Lower leg skin (tissue), 4 donors: ENCODE results near the gene PDK1. TPM values are rescaled to one million over a fixed set of nuclear protein-coding genes. Genes with fewer than 3 reads are reported as not detected.
"Not testable (repeated sequence)": the region's sequence is repeated elsewhere in the genome, so short reads cannot be mapped to it uniquely, and the experiment has no call there.

ENCODE experiments used
- DNase-seq, 2 donors: peaks; one replicate each; pipeline ENCODE4 v3.0.0-alpha.2; 2019; ENCODE audit warnings: low spot score in 2 of 2
- H3K4me3 ChIP-seq: fragments of 200-600 bp; sonication (generic); 2 replicates; pipeline ENCODE4 v1.5.1; 2017; ENCODE audit warnings: mild to moderate bottlenecking, low read depth; ENCODE audit not compliant: poor library complexity, severe bottlenecking
- POLR2A ChIP-seq, 2 donors: fragments of 450-650 bp; IDR thresholded peaks; one replicate each; pipeline ENCODE4 v1.6.1; 2016 to 2017; ENCODE audit warnings: antibody characterized with exemption in 2 of 2, mild to moderate bottlenecking in 1 of 2, moderate library complexity in 1 of 2
- WGBS, 2 donors: methylation state at CpG; one replicate each; pipeline ENCODE4 v1.1.5; 2018; 5-methylcytosine and 5-hydroxymethylcytosine counted together
- intact Hi-C: fragments of 100-400 bp; cut with DNase I; formaldehyde crosslinking; loops from one replicate; pipeline ENCODE4 v1.15.0; 2023; ENCODE audit warnings: low total_unique reads
- total RNA-seq, 4 donors: library from RNA; depleted of rRNA; stranded (reverse); fragments of >200 nt; gene quantifications; one replicate each; pipeline ENCODE4 v1.1.0, GENCODE V29; 2016
- TF ChIP-seq, protein P1 (sequence below), 3 donors: fragments of 450-650 bp; IDR thresholded peaks; one replicate each; pipeline ENCODE4 v1.5.1; 2016; ENCODE audit warnings: antibody characterized with exemption in 3 of 3, mild to moderate bottlenecking in 3 of 3, moderate library complexity in 2 of 3

The PDK1 gene
- total RNA-seq, 4 donors from 2014 or later: 34.8 to 117 (median 54.8) TPM

DNA sequence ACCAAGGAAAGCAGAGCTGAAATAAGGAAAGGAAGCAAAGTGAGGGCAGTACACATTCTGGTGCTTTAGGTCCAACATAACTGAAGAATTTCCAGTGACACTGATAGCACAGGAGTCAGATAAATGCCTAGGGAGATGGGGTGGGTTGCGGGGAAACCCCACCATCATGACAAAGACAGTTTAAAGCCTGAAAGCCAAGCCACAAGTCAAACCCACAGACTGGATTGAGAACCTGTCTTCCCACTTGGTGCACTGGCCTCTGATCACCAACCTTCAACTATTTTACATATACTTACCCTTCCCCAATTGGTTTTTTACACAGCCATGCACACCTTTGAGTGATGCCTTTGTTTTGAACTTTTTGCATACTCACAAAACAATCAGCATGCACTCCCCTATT, 22.2 kb upstream of the PDK1 start:
- no peak for DNase-seq
- H3K4me3 ChIP-seq: no peak overlapping the region
- TF ChIP-seq, protein P1, sequence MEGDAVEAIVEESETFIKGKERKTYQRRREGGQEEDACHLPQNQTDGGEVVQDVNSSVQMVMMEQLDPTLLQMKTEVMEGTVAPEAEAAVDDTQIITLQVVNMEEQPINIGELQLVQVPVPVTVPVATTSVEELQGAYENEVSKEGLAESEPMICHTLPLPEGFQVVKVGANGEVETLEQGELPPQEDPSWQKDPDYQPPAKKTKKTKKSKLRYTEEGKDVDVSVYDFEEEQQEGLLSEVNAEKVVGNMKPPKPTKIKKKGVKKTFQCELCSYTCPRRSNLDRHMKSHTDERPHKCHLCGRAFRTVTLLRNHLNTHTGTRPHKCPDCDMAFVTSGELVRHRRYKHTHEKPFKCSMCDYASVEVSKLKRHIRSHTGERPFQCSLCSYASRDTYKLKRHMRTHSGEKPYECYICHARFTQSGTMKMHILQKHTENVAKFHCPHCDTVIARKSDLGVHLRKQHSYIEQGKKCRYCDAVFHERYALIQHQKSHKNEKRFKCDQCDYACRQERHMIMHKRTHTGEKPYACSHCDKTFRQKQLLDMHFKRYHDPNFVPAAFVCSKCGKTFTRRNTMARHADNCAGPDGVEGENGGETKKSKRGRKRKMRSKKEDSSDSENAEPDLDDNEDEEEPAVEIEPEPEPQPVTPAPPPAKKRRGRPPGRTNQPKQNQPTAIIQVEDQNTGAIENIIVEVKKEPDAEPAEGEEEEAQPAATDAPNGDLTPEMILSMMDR (IDR thresholded peaks at IDR 0.05): no peak
- TF ChIP-seq POLR2A (IDR thresholded peaks at IDR 0.05): no peak
- WGBS, 2 donors: 100% methylated on average over 1 of the region's 1 CpG
- intact Hi-C loops: no loop called here

DNA sequence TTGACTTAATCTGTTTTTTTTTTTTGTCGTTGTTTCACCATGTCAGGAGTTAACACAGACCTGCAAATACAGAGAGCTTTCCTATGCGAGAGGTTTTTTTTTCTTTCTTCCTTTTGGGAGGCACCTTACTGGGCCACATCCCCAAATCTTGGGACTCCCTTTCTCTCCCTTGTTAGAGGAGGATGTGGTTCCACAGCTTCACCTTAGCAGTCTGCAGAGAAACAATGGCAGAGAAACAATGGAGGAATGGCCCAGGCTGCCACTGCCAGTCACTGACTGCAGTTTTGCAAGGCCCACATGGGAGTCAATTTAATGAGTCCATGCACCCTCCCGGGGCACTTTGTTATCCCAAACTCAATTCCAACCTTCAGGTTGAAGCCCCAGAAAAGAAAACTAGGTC, 20.8 kb upstream of the PDK1 start:
- WGBS, 2 donors: 90 to 94% methylated on average over 3 of the region's 3 CpGs
- H3K4me3 ChIP-seq: no peak overlapping the region
- TF ChIP-seq POLR2A (IDR thresholded peaks at IDR 0.05): no peak
- TF ChIP-seq, protein P1 (IDR thresholded peaks at IDR 0.05): no peak
- DNase-seq: no peak
- intact Hi-C loops: no loop called here

DNA sequence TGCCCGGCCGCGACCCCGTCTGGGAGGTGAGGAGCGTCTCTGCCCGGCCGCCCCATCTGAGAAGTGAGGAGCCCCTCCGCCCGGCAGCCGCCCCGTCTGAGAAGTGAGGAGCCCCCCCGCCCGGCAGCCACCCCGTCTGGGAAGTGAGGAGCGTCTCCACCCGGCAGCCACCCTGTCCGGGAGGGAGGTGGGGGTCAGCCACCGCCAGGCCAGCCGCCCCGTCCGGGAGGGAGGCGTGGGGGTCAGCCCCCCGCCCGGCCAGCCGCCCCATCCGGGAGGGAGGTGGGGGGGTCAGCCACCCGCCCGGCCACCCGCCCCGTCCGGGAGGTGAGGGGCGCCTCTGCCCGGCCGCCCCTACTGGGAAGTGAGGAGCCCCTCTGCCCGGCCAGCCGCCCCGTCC, 18.0 kb upstream of the PDK1 start:
- intact Hi-C loops, H3K4me3 ChIP-seq, DNase-seq: not testable (repeated sequence)
- 97% methylated on average over 6 of the region's 37 CpGs; no CpG with 5 or more reads in 1 of the 2 donors for WGBS, 2 donors

DNA sequence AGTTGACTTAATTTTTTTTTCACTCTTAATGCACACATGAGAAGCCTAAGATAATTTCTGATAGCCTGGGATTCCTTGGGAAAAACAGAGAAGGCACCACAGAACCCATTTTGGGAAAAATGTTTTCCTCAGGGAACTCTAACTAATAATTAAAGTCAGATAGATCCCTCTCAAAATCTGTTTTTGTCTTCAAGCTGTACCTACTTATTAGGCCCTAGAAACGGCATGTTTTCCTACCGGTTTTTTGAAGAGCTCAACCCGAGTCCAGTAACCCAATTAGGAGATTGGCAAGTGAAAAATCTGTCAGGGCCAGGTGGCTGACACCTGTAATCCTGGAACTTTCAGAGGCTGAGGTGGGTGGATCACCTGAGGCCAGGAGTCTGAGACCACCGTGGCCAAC, 16.1 kb upstream of the PDK1 start:
- intact Hi-C loops: no loop called here
- no peak overlapping the region for H3K4me3 ChIP-seq
- no peak for TF ChIP-seq POLR2A (IDR thresholded peaks at IDR 0.05)
- TF ChIP-seq, protein P1 (IDR thresholded peaks at IDR 0.05): no peak
- 72 to 88% methylated on average over 4 of the region's 4 CpGs for WGBS, 2 donors
- no peak for DNase-seq

DNA sequence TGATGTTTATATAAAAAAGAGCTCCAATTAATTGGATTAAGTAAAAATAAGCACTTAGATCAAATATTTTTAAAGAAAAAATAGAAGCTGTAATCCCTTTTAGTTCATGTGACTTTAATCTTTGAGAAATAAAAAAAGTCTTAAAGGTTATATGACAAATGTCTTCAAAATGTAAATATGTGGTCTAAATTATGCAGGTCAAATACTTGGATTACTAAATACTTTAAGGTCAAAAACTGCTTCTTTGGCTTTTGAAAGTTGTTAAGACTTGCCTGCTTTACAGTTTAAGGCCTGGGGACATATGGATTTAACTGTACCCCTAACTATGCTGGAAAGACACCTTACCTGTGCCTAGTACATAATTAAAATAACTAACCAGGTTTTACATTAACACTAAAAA, 15.5 kb upstream of the PDK1 start:
- DNase-seq: no peak
- intact Hi-C loops: no loop called here

DNA sequence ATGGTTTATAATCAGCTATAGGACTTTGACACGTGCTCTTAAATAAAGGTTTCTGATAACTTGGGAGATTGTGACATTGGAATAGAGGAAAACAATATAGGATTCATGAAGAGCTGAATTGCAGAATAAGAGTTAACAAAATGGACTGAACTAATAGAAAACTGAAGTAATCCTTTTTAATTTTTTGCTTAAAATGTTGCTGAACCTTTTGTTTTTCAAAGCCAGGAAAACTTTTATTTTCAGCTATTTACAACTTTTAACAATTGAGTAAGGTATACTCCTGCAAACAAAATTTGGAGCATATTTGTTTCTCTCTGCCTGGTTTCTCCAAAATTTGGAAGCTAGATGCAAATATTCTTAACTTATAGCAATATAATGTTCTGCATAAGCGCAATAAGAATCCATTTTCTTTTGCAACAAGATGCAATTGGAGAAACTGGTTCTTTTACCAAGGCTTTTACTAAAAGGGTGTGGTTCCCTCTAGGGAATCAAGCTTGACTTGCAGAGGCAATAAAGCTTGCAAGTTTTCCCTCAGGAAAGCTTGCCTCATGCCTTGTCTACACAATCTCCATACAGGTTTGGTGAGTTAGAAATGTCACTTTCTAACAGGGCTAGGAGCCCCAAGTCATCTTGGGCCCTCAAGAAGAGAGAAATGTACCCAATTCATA, 10.3 kb upstream of the PDK1 start:
- H3K4me3 ChIP-seq: no peak overlapping the region
- TF ChIP-seq, protein P1 (IDR thresholded peaks at IDR 0.05): no peak
- no peak for TF ChIP-seq POLR2A (IDR thresholded peaks at IDR 0.05)
- intact Hi-C loops: no loop called here
- no peak for DNase-seq
- 55 to 72% methylated on average over 2 of the region's 2 CpGs for WGBS, 2 donors

More for the DNA sequence above, 15.5 kb upstream of the PDK1 start:
- H3K4me3 ChIP-seq: no peak overlapping the region
- TF ChIP-seq, protein P1 (IDR thresholded peaks at IDR 0.05): no peak
- no peak for TF ChIP-seq POLR2A (IDR thresholded peaks at IDR 0.05)
